ENCODE data around the gene ZNF605.
"Not testable (repeated sequence)": the region's sequence is repeated elsewhere in the genome, so short reads cannot be mapped to it uniquely, and the experiment has no call there.

Gene ZNF605

GRCh38 chr12:132948146-132949066 lies 7.7 kb downstream of the ZNF605 start:
- ATAC-seq (no peak), DNase-seq (no peak)

GRCh38 chr12:132946246-132946820 lies 9.8 kb downstream of the ZNF605 start:
- no peak for ATAC-seq
- no peak for DNase-seq

- DNase-seq (no peak), ATAC-seq (no peak)
Measured at GRCh38 chr12:132945806-132946205, 10.3 kb downstream of the ZNF605 start.

GRCh38 chr12:132942611-132943010 lies 13.5 kb downstream of the ZNF605 start:
- ATAC-seq (no peak), DNase-seq (no peak)

- no peak for ATAC-seq
- DNase-seq, result no peak
Measured at GRCh38 chr12:132941336-132941954, 14.7 kb downstream of the ZNF605 start.

GRCh38 chr12:132940071-132940719 lies 15.9 kb downstream of the ZNF605 start:
- ATAC-seq, result no peak
- DNase-seq, result no peak

- DNase-seq, ATAC-seq: not testable (repeated sequence)
Measured at GRCh38 chr12:132938807-132939206, 17.3 kb downstream of the ZNF605 start.

- ATAC-seq (no peak), DNase-seq (no peak)
Measured at GRCh38 chr12:132937476-132937875, 18.6 kb downstream of the ZNF605 start.

GRCh38 chr12:132936921-132937320 lies 19.2 kb downstream of the ZNF605 start:
- DNase-seq, ATAC-seq: not testable (repeated sequence)

GRCh38 chr12:132936163-132936562 lies 19.9 kb downstream of the ZNF605 start:
- DNase-seq (no peak), ATAC-seq (no peak)

- DNase-seq (no peak), ATAC-seq (no peak)
Measured at GRCh38 chr12:132926415-132926833, 29.7 kb downstream of the ZNF605 start.

GRCh38 chr12:132925597-132926414 lies 30.3 kb downstream of the ZNF605 start:
- ATAC-seq (no peak), DNase-seq (no peak)

GRCh38 chr12:132924356-132924755 lies 31.8 kb downstream of the ZNF605 start:
- no peak for DNase-seq
- ATAC-seq, result no peak

GRCh38 chr12:132923356-132923909 lies 32.7 kb downstream of the ZNF605 start:
- ATAC-seq (no peak), DNase-seq (no peak)

- DNase-seq, result no peak
- no peak for ATAC-seq
Measured at GRCh38 chr12:132922676-132923075, 33.4 kb downstream of the ZNF605 start.

- ATAC-seq (no peak), DNase-seq (no peak)
Measured at GRCh38 chr12:132921685-132922084, 34.4 kb downstream of the ZNF605 start.

GRCh38 chr12:132918680-132919079 lies 37.4 kb downstream of the ZNF605 start:
- no peak for DNase-seq
- no peak for ATAC-seq

- ATAC-seq, result no peak
- no peak for DNase-seq
Measured at GRCh38 chr12:132909030-132909368, 47.1 kb downstream of the ZNF605 start.

- ATAC-seq, result peak; percentile 95
Measured at GRCh38 chr12:132908145-132909029, 47.7 kb downstream of the ZNF605 start.

GRCh38 chr12:132907789-132908144 lies 48.3 kb downstream of the ZNF605 start:
- not testable (repeated sequence) for ATAC-seq, DNase-seq

More at GRCh38 chr12:132908145-132909029, 47.7 kb downstream of the ZNF605 start:
- peak; percentile 95 for DNase-seq
